Endothelial cell of umbilical vein (primary cell): ENCODE measurements around the gene KIF1B. TPM values are rescaled to one million over a fixed set of nuclear protein-coding genes. Genes with fewer than 3 reads are reported as not detected.

ENCODE experiments used
- BruUV-seq: library from RNA; stranded (reverse); fragments of 400-500 nt; replicated peaks from 2 replicates; lab custom pipeline; 2021; lab: Mats Ljungman, UMichigan
- CTCF ChIA-PET: fragments of 300-600, 350-600 bp; sonication (Branson Sonifier 250); formaldehyde crosslinking; loops from one replicate; lab custom pipeline; 2021; ENCODE audit warnings: antibody characterized with exemption, inconsistent platforms; lab: Charles Lee
- POLR2A ChIA-PET: fragments of 300-600, 350-600 bp; sonication (Branson Sonifier 250); formaldehyde crosslinking; loops from one replicate; lab custom pipeline; 2021; ENCODE audit warnings: antibody characterized with exemption, inconsistent platforms; lab: Charles Lee
- DNase-seq: peaks from one replicate; pipeline ENCODE4 v3.0.0-alpha.2; 2011; ENCODE audit warnings: low read depth, low spot score
- FAIRE-seq: peaks from 2 replicates; lab custom pipeline; 2011; peaks lifted over from hg19 to GRCh38; lab: Jason Lieb, UNC
- H2AFZ ChIP-seq: 2 replicates; pipeline ENCODE4 v1.6.0; 2012; ENCODE audit warnings: low read depth, low read length, control low read depth, inconsistent platforms
- H3K27ac ChIP-seq: 2 replicates; pipeline ENCODE4 v1.5.1; 2011; ENCODE audit warnings: low read depth, mild to moderate bottlenecking, control low read depth, low read length, moderate library complexity; ENCODE audit not compliant: insufficient read depth
- H3K27me3 ChIP-seq, 2 experiments: 2 replicates each; pipeline versions ENCODE4 v1.6.0 to v1.6.1; 2011; ENCODE audit warnings: low read length in 2 of 2, mixed read lengths in 1 of 2; ENCODE audit not compliant: control insufficient read depth in 2 of 2, insufficient read depth in 2 of 2
- H3K36me3 ChIP-seq, 2 experiments: 2 replicates in 1 of 2; 3 replicates in 1 of 2; pipeline ENCODE4 v1.5.1; 2011; ENCODE audit warnings: low read length in 2 of 2, mild to moderate bottlenecking in 1 of 2, moderate library complexity in 1 of 2; ENCODE audit not compliant: control insufficient read depth in 2 of 2, insufficient read depth in 2 of 2; ENCODE audit errors: extremely low read depth in 1 of 2
- H3K4me1 ChIP-seq: 3 replicates; pipeline ENCODE4 v1.5.1; 2011; ENCODE audit warnings: mild to moderate bottlenecking, low read length; ENCODE audit not compliant: control insufficient read depth, insufficient read depth; ENCODE audit errors: extremely low read depth
- H3K4me2 ChIP-seq: 2 replicates; pipeline ENCODE4 v1.6.1; 2011; ENCODE audit warnings: low read length, control low read depth, mixed read lengths; ENCODE audit not compliant: insufficient read depth
- H3K4me3 ChIP-seq, 3 experiments: fragments of 200-600 bp in 1 of 3; sonication (generic), shearing (Covaris generic) in 1 of 3; replicated peaks in 1 of 3; 2 replicates each; pipeline ENCODE4 v1.5.1; 2011 to 2016; ENCODE audit warnings: control low read depth in 3 of 3, low read length in 3 of 3, mild to moderate bottlenecking in 2 of 3, inconsistent platforms in 1 of 3, low read depth in 1 of 3, moderate library complexity in 1 of 3; ENCODE audit not compliant: insufficient read depth in 1 of 3
- H3K79me2 ChIP-seq: 2 replicates; pipeline ENCODE4 v1.6.0; 2012; ENCODE audit warnings: low read length, inconsistent platforms; ENCODE audit not compliant: control insufficient read depth, insufficient read depth
- H3K9ac ChIP-seq: replicated peaks from 2 replicates; pipeline ENCODE3; 2011; ENCODE audit warnings: low read length, control low read depth; ENCODE audit not compliant: insufficient read depth; ENCODE audit errors: extremely low read depth
- H3K9me1 ChIP-seq: replicated peaks from 3 replicates; pipeline ENCODE4 v1.6.0; 2011; ENCODE audit warnings: mild to moderate bottlenecking, low read length; ENCODE audit not compliant: control insufficient read depth, insufficient read depth; ENCODE audit errors: extremely low read depth
- H3K9me3 ChIP-seq: replicated peaks from 2 replicates; pipeline ENCODE4 v1.5.1; 2012; ENCODE audit warnings: low read length, inconsistent platforms; ENCODE audit not compliant: control insufficient read depth, insufficient read depth
- H4K20me1 ChIP-seq: replicated peaks from 2 replicates; pipeline ENCODE3; 2011; ENCODE audit warnings: mild to moderate bottlenecking, low read length; ENCODE audit not compliant: control insufficient read depth, insufficient read depth; ENCODE audit errors: extremely low read depth
- EZH2 ChIP-seq: IDR thresholded peaks from 2 replicates; pipeline ENCODE4 v1.6.1; 2012; ENCODE audit warnings: borderline replicate concordance, low read depth, mild to moderate bottlenecking, moderate library complexity, low read length, inconsistent platforms; ENCODE audit not compliant: severe bottlenecking
- FOS ChIP-seq: IDR thresholded peaks from 2 replicates; pipeline ENCODE4 v1.6.1; 2011; ENCODE audit warnings: mild to moderate bottlenecking, low read length, moderate library complexity, borderline replicate concordance; ENCODE audit not compliant: insufficient read depth
- GATA2 ChIP-seq: IDR thresholded peaks from 2 replicates; pipeline ENCODE4 v1.7.0; 2011; ENCODE audit warnings: low read depth, mild to moderate bottlenecking, moderate library complexity, mixed read lengths, low read length; ENCODE audit not compliant: insufficient read length, insufficient read depth
- JUN ChIP-seq: IDR thresholded peaks from 2 replicates; pipeline ENCODE4 v1.6.1; 2011; ENCODE audit warnings: borderline replicate concordance, low read depth; ENCODE audit not compliant: insufficient read length, insufficient read depth
- MYC ChIP-seq: IDR thresholded peaks from one replicate; pipeline ENCODE4 v1.6.1; 2011; ENCODE audit warnings: mild to moderate bottlenecking, low read depth, low read length
- POLR2A ChIP-seq: IDR thresholded peaks from 2 replicates; pipeline ENCODE4 v1.6.1; 2012; ENCODE audit warnings: low read depth, mild to moderate bottlenecking, control low read depth, low read length
- POLR2AphosphoS5 ChIP-seq: IDR thresholded peaks from 2 replicates; pipeline ENCODE4 v1.6.1; 2012; ENCODE audit warnings: low read depth, mild to moderate bottlenecking, control low read depth, low read length, moderate library complexity; ENCODE audit not compliant: insufficient read depth
- dilution Hi-C: fragments of 300-500 bp; cut with MboI; formaldehyde crosslinking; loops from one replicate; pipeline ENCODE4 v1.15.0; 2019; ENCODE audit warnings: low sequenced_read_pairs; ENCODE audit not compliant: extremely low pct_ligation_motif_present
- intact Hi-C: fragments of 100-400 bp; cut with micrococcal nuclease; formaldehyde crosslinking; loops from one replicate; pipeline ENCODE4 v1.10.0; 2022
- polyA plus RNA-seq, 4 experiments: library from polyadenylated mRNA; depleted of rRNA in 3 of 4; stranded (reverse) in 3 of 4; unstranded in 1 of 4; fragments of >200 nt; gene quantifications; 2 replicates each; pipeline versions ENCODE4 v1.2.1 to v1.2.3, GENCODE V29; 2011 to 2012; ENCODE audit warnings: missing spikeins in 1 of 4
- total RNA-seq: library from RNA; stranded (reverse); gene quantifications from 2 replicates; pipeline ENCODE4 v1.2.3, GENCODE V29; 2021
- TF ChIP-seq, protein P1 (sequence below): IDR thresholded peaks from 2 replicates; pipeline ENCODE4 v1.6.1; 2011; ENCODE audit not compliant: insufficient read depth, insufficient read length
- TF ChIP-seq, protein P2 (sequence below), 2 donors: IDR thresholded peaks; 1 replicate in 1 of 2; 2 replicates in 1 of 2; pipeline ENCODE4 v1.5.1; 2011; ENCODE audit warnings: low read length in 2 of 2, mild to moderate bottlenecking in 2 of 2, moderate library complexity in 2 of 2, control low read depth in 1 of 2, inconsistent platforms in 1 of 2, low read depth in 1 of 2; ENCODE audit not compliant: insufficient read depth in 1 of 2; ENCODE audit errors: extremely low read depth in 1 of 2

KIF1B gene
- total and polyA plus RNA-seq, 2 donors (not counting 3 experiments of a cell fraction or from before 2014, with no cell fraction given), result 14.8 to 58.6 TPM

DNA sequence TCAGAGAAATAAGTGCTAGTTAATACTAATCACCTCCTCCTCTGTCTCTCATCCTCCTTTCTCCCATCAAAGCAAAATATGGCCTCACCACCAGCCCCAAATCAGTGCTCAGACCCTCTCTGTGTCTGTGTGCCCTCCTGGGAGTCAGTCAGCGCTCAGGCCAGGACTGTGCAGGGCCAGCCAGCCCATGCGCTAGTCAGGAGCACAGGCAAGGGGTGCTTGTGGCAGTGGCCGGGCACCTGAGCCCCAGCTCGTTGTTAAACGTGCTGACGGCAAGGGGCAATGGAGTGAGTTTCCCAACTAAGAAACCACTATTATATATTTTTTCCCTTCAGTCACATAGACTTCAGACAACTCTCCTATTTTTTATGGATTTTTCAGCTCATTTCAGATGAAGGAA, 169.3 kb downstream of the KIF1B start:
- no peak overlapping the region for H3K4me3 ChIP-seq
- no peaks in the 10 kb centered on the region for H3K9me3 ChIP-seq
- H3K27ac ChIP-seq, result no peak overlapping the region
- no peak for DNase-seq
- H3K9ac ChIP-seq, result no peak overlapping the region
- dilution Hi-C loops (no loop called here), intact Hi-C loops (loop anchor here (5.0 kb wide), 1 partner anchor 488 kb away; no protein-coding TSS in a partner anchor)
- no peaks in the 10 kb centered on the region for H3K79me2 ChIP-seq
- no peaks in the 10 kb centered on the region for H4K20me1 ChIP-seq
- BruUV-seq, result no TSS peak
- no peak overlapping the region for H2AFZ ChIP-seq
- POLR2A ChIA-PET, result no interaction called here
- H3K27me3 ChIP-seq, result no peaks in the 10 kb centered on the region
- H3K36me3 ChIP-seq, result peaks cover 0 to 16% of the 10 kb centered on the region in 2 experiments
- no peak for FAIRE-seq
- CTCF ChIA-PET, result interaction anchor here (1.1 to 1.4 kb wide), 2 partner anchors 8 to 19 kb away, joined by 4 read pairs; partner anchors contain the start of gene PGD
- peaks cover 3% of the 10 kb centered on the region for H3K4me1 ChIP-seq
- H3K4me2 ChIP-seq, result no peak overlapping the region
- H3K9me1 ChIP-seq, result no peaks in the 10 kb centered on the region
- no peak for TF ChIP-seq EZH2
- TF ChIP-seq POLR2A, result no peak
- TF ChIP-seq GATA2, result no peak
- TF ChIP-seq, protein P1, sequence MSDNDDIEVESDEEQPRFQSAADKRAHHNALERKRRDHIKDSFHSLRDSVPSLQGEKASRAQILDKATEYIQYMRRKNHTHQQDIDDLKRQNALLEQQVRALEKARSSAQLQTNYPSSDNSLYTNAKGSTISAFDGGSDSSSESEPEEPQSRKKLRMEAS, result no peak
- TF ChIP-seq MYC, result no peak
- TF ChIP-seq JUN, result no peak
- no peak for TF ChIP-seq POLR2AphosphoS5
- TF ChIP-seq FOS, result no peak
- TF ChIP-seq, protein P2, sequence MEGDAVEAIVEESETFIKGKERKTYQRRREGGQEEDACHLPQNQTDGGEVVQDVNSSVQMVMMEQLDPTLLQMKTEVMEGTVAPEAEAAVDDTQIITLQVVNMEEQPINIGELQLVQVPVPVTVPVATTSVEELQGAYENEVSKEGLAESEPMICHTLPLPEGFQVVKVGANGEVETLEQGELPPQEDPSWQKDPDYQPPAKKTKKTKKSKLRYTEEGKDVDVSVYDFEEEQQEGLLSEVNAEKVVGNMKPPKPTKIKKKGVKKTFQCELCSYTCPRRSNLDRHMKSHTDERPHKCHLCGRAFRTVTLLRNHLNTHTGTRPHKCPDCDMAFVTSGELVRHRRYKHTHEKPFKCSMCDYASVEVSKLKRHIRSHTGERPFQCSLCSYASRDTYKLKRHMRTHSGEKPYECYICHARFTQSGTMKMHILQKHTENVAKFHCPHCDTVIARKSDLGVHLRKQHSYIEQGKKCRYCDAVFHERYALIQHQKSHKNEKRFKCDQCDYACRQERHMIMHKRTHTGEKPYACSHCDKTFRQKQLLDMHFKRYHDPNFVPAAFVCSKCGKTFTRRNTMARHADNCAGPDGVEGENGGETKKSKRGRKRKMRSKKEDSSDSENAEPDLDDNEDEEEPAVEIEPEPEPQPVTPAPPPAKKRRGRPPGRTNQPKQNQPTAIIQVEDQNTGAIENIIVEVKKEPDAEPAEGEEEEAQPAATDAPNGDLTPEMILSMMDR (IDR thresholded peaks at IDR 0.05; ENCODE audit: extremely low read depth in 1 of 2, insufficient read depth in 1 of 2, low read depth in 1 of 2, low read length in 2 of 2), result no peak
